H1 (cell line): Measurements from ENCODE around the gene LSM6. TPM values are rescaled to one million over a fixed set of nuclear protein-coding genes. Genes with fewer than 3 reads are reported as not detected.

Experiments
- POU5F1 ChIP-seq: IDR thresholded peaks from 2 replicates; pipeline ENCODE4 v1.6.1; 2011; ENCODE audit warnings: low read depth, mild to moderate bottlenecking, low read length, moderate library complexity
- RFX5 ChIP-seq: IDR thresholded peaks from 2 replicates; pipeline ENCODE4 v1.6.1; 2011; ENCODE audit warnings: low read depth, low read length, improper control_type of control experiment, borderline replicate concordance
- polyA plus RNA-seq, 7 experiments: library from polyadenylated mRNA; depleted of rRNA in 3 of 7; stranded (reverse) in 5 of 7; unstranded in 2 of 7; fragments of >200 nt in 5 of 7; fragments of 200-250 nt in 2 of 7; gene quantifications; 1 replicate in 5 of 7; 2 replicates in 1 of 7; 4 replicates in 1 of 7; pipeline versions ENCODE4 v1.2.1 to v1.2.3, GENCODE V29; 2011 to 2013; ENCODE audit warnings: missing spikeins in 2 of 7, mixed read lengths in 2 of 7
- total RNA-seq: library from RNA; stranded (reverse); fragmentation: NEBNext Ultra II Directional; extraction: Animal tissue kit (Norgen Biotek cat#: 25700); gene quantifications from 2 replicates; pipeline ENCODE4 v1.2.1, GENCODE V29; 2021
- TF ChIP-seq, protein P1 (sequence below): fragments of 300-600 bp; sonication (generic); IDR thresholded peaks from 2 replicates; pipeline ENCODE4 v1.7.1; 2012; ENCODE audit warnings: low read length, moderate library complexity, mild to moderate bottlenecking, inconsistent platforms; ENCODE audit not compliant: insufficient replicate concordance
- TF ChIP-seq, protein P2 (sequence below): IDR thresholded peaks from 2 replicates; pipeline ENCODE4 v1.6.1; 2011; ENCODE audit warnings: low read depth, mild to moderate bottlenecking, low read length; ENCODE audit not compliant: insufficient read depth
- TF ChIP-seq, protein P3 (sequence below): IDR thresholded peaks from 2 replicates; pipeline ENCODE4 v1.6.1; 2012; ENCODE audit warnings: inconsistent platforms

Gene LSM6
- total and polyA plus RNA-seq, 2 of the 8 experiments (the other 6 are each of a cell fraction or from before 2014, with no cell fraction given), result 40.2 to 63.4 TPM

DNA sequence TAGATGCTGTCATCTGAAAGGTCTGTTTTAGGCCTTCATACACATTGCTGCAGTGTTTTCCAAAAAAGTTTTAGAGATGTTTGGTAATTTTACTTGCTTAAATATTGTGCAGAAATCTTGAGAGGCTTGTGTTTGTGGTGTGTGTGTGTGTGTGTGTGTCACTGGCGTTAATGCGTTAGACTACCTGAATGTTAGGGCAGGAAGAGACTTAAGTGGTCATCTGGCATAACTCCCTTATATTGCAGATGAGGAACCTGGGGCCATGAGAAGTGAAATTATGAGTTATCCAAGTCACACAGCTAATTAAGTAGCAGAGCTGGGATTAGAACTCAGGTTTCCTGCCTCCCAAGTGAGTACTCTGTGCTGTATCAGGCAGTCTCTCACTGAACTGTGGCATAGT, 1.4 kb downstream of the LSM6 start (continued):
- TF ChIP-seq, protein P1, sequence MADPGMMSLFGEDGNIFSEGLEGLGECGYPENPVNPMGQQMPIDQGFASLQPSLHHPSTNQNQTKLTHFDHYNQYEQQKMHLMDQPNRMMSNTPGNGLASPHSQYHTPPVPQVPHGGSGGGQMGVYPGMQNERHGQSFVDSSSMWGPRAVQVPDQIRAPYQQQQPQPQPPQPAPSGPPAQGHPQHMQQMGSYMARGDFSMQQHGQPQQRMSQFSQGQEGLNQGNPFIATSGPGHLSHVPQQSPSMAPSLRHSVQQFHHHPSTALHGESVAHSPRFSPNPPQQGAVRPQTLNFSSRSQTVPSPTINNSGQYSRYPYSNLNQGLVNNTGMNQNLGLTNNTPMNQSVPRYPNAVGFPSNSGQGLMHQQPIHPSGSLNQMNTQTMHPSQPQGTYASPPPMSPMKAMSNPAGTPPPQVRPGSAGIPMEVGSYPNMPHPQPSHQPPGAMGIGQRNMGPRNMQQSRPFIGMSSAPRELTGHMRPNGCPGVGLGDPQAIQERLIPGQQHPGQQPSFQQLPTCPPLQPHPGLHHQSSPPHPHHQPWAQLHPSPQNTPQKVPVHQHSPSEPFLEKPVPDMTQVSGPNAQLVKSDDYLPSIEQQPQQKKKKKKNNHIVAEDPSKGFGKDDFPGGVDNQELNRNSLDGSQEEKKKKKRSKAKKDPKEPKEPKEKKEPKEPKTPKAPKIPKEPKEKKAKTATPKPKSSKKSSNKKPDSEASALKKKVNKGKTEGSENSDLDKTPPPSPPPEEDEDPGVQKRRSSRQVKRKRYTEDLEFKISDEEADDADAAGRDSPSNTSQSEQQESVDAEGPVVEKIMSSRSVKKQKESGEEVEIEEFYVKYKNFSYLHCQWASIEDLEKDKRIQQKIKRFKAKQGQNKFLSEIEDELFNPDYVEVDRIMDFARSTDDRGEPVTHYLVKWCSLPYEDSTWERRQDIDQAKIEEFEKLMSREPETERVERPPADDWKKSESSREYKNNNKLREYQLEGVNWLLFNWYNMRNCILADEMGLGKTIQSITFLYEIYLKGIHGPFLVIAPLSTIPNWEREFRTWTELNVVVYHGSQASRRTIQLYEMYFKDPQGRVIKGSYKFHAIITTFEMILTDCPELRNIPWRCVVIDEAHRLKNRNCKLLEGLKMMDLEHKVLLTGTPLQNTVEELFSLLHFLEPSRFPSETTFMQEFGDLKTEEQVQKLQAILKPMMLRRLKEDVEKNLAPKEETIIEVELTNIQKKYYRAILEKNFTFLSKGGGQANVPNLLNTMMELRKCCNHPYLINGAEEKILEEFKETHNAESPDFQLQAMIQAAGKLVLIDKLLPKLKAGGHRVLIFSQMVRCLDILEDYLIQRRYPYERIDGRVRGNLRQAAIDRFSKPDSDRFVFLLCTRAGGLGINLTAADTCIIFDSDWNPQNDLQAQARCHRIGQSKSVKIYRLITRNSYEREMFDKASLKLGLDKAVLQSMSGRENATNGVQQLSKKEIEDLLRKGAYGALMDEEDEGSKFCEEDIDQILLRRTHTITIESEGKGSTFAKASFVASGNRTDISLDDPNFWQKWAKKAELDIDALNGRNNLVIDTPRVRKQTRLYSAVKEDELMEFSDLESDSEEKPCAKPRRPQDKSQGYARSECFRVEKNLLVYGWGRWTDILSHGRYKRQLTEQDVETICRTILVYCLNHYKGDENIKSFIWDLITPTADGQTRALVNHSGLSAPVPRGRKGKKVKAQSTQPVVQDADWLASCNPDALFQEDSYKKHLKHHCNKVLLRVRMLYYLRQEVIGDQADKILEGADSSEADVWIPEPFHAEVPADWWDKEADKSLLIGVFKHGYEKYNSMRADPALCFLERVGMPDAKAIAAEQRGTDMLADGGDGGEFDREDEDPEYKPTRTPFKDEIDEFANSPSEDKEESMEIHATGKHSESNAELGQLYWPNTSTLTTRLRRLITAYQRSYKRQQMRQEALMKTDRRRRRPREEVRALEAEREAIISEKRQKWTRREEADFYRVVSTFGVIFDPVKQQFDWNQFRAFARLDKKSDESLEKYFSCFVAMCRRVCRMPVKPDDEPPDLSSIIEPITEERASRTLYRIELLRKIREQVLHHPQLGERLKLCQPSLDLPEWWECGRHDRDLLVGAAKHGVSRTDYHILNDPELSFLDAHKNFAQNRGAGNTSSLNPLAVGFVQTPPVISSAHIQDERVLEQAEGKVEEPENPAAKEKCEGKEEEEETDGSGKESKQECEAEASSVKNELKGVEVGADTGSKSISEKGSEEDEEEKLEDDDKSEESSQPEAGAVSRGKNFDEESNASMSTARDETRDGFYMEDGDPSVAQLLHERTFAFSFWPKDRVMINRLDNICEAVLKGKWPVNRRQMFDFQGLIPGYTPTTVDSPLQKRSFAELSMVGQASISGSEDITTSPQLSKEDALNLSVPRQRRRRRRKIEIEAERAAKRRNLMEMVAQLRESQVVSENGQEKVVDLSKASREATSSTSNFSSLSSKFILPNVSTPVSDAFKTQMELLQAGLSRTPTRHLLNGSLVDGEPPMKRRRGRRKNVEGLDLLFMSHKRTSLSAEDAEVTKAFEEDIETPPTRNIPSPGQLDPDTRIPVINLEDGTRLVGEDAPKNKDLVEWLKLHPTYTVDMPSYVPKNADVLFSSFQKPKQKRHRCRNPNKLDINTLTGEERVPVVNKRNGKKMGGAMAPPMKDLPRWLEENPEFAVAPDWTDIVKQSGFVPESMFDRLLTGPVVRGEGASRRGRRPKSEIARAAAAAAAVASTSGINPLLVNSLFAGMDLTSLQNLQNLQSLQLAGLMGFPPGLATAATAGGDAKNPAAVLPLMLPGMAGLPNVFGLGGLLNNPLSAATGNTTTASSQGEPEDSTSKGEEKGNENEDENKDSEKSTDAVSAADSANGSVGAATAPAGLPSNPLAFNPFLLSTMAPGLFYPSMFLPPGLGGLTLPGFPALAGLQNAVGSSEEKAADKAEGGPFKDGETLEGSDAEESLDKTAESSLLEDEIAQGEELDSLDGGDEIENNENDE, result no peak
- TF ChIP-seq RFX5, result no peak
- TF ChIP-seq, protein P2, sequence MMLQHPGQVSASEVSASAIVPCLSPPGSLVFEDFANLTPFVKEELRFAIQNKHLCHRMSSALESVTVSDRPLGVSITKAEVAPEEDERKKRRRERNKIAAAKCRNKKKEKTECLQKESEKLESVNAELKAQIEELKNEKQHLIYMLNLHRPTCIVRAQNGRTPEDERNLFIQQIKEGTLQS, result no peak
- TF ChIP-seq, protein P3, sequence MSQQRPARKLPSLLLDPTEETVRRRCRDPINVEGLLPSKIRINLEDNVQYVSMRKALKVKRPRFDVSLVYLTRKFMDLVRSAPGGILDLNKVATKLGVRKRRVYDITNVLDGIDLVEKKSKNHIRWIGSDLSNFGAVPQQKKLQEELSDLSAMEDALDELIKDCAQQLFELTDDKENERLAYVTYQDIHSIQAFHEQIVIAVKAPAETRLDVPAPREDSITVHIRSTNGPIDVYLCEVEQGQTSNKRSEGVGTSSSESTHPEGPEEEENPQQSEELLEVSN, result no peak
- TF ChIP-seq POU5F1, result no peak
